GM12874 (cell line): ENCODE results near the gene LKAAEAR1.

Source experiments
- CTCF ChIP-seq: IDR thresholded peaks from 2 replicates; pipeline ENCODE4 v1.5.1; 2011; ENCODE audit warnings: low read depth, mild to moderate bottlenecking, control low read depth, low read length, moderate library complexity; ENCODE audit not compliant: insufficient read depth

Gene LKAAEAR1

GRCh38 chr20:64080013-64080812 lies 4.0 kb downstream of the LKAAEAR1 start, which contains the start of gene OPRL1:
Gene OPRL1 (plus strand): TSS chr20:64080082. CDS start chr20:64092721, 12,639 bp downstream.
- no peak for TF ChIP-seq CTCF

DNA sequence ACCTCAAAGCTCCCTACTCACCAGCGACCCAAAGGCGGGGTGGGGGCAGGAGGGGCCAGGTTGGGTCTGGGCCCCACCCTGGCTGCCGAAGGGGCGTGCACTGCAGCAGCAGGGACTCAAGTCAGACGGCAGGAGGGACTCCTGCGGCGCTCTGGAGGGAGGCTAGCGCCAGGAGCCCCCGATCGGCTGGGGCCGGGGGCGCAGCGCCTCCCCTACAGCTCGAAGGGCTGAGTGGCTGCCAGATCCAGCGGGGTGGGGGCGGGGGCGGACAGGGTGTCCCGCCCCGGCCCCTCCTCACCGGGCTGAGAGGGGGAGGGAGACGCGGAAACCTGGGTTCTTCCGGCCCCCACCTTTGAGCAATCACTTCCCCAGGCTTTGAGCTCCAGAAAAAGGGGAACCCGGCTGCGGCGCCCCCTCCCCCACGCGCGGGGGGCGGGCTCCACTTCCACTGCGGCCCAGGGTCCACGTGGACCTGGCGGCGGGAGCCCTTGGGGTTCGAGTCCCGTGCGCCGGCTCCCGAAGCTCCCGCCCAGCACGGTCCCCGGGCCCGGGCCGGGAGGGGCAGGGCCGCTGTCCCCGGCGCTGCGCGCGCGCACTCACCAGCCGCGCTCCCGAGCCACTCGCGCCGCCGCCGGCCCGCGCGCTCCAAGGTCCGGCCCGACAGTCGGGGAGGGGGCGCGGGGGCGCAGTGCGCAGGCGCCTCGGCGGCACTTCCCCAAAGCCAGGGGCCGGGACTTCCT lies 4.8 kb downstream of the LKAAEAR1 start, which contains the start of gene RGS19:
Gene RGS19 (minus strand): TSS at position 246 of the 740 bp plus-strand sequence. CDS start 2,632 bp downstream, outside the sequence.
- TF ChIP-seq CTCF: no peak

DNA sequence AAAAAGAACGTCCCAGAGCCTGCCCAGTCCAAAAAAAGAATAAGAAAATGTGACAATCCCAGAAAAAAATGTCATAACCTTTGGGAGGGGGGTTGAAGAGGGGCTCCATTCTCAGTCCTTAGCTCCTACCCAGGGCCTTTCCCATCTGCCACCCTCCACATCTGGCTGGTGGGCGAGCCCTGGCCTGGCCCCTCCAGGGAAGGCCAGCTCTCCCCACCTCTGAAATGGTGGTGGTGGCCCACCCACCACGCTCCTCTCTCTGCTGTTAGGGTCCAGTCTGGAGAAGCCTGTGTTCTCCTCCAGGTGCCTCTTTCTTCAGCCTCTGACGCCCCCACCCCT lies 5.3 kb downstream of the LKAAEAR1 start:
- TF ChIP-seq CTCF: no peak

GRCh38 chr20:64077876-64078551 lies 6.2 kb downstream of the LKAAEAR1 start:
- TF ChIP-seq CTCF: no peak

DNA sequence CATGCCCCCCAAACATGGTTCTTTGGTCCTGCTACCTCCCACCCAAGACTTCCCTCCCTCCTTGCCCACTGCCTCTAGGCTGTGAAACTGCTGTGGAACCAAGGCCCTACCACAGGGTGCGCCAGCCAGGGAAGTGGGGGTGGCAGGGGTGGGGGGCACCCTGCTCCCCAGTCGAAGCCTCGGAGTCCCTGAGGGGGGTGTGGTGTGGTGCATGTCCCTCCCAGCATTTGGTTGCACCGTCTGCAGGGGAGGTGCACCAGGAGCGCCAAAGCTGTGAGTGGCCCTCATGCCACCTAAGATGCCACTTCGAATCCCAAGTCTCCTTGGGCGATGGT lies 6.7 kb downstream of the LKAAEAR1 start:
- no peak for TF ChIP-seq CTCF

GRCh38 chr20:64077094-64077493 lies 7.1 kb downstream of the LKAAEAR1 start:
- no peak for TF ChIP-seq CTCF
